Heart right ventricle (tissue), 16 donors: ENCODE measurements around the gene NFIB. TPM values are rescaled to one million over a fixed set of nuclear protein-coding genes. Genes with fewer than 3 reads are reported as not detected.
A peak's percentile ranks its signal among the peaks of the same experiment; 100 is the strongest.

Experiments
- ATAC-seq, 8 donors: fragments of 200-7000 bp; cut with Tn5 transposase; one replicate each; pipeline ENCODE4 v1.9.1; 2020; ENCODE audit warnings: mild to moderate bottlenecking in 8 of 8, moderate library complexity in 8 of 8, moderate number of reproducible peaks in 1 of 8
- DNase-seq, 2 donors: peaks; one replicate each; pipeline ENCODE4 v3.0.0-alpha.2; 2020
- H3K27ac ChIP-seq, 10 donors: fragments of 200-600 bp; sonication (generic) in 2 of 10; one replicate each; pipeline versions ENCODE4 v1.5.0 to v1.8.0; 2020 to 2022; ENCODE audit warnings: mild to moderate bottlenecking in 3 of 10
- H3K27me3 ChIP-seq, 7 donors: fragments of 200-600 bp; one replicate each; pipeline ENCODE4 v1.8.0; 2021 to 2022; ENCODE audit warnings: mild to moderate bottlenecking in 2 of 7
- H3K36me3 ChIP-seq, 9 donors: fragments of 200-600 bp; sonication (generic) in 1 of 9; one replicate each; pipeline versions ENCODE4 v1.5.0 to v1.8.0; 2020 to 2022; ENCODE audit warnings: mild to moderate bottlenecking in 2 of 9
- H3K4me1 ChIP-seq, 9 donors: fragments of 200-600 bp; sonication (generic) in 1 of 9; one replicate each; pipeline versions ENCODE4 v1.5.0 to v1.8.0; 2020 to 2022; ENCODE audit warnings: mild to moderate bottlenecking in 4 of 9
- H3K4me3 ChIP-seq, 10 donors: fragments of 200-600 bp; sonication (generic) in 2 of 10; one replicate each; pipeline versions ENCODE4 v1.5.0 to v1.8.0; 2020 to 2022; ENCODE audit warnings: mild to moderate bottlenecking in 7 of 10, moderate library complexity in 2 of 10
- H3K9me3 ChIP-seq, 11 donors: fragments of 200-600 bp in 10 of 11; sonication (generic) in 2 of 11; one replicate each; pipeline versions ENCODE4 v1.5.0 to v1.8.0; 2013 to 2022; ENCODE audit warnings: mild to moderate bottlenecking in 2 of 11, control low read depth in 1 of 11, moderate library complexity in 1 of 11
- CTCF ChIP-seq, 9 donors: fragments of 200-600 bp; sonication (generic) in 2 of 9; IDR thresholded peaks; one replicate each; pipeline versions ENCODE4 v1.5.0 to v1.8.0; 2021 to 2022; ENCODE audit warnings: antibody characterized with exemption in 9 of 9, mild to moderate bottlenecking in 5 of 9, moderate library complexity in 1 of 9
- WGBS, 2 donors: extraction: QIAGEN DNeasy Blood & Tissue Kit; methylation state at CpG; one replicate each; pipeline ENCODE4 v1.1.7; 2013; ENCODE audit warnings: inconsistent platforms in 1 of 2; 5-methylcytosine and 5-hydroxymethylcytosine counted together
- intact Hi-C, 10 donors: fragments of 100-400 bp; cut with DNase I; formaldehyde crosslinking; loops; one replicate each; pipeline versions ENCODE4 v1.11.1 to v1.14.2; 2022
- polyA plus RNA-seq, 2 donors: library from polyadenylated mRNA; stranded (reverse); fragments of 200-250 nt; gene quantifications; one replicate each; pipeline ENCODE4 v1.2.3, GENCODE V29; 2013
- total RNA-seq, 10 donors: library from RNA; stranded (reverse); fragmentation: NEBNext Ultra II Directional in 3 of 10; extraction: Animal tissue kit (Norgen Biotek cat#: 25700) in 3 of 10; gene quantifications; one replicate each; pipeline versions ENCODE4 v1.2.1 to v1.2.4, GENCODE V29; 2021 to 2023
- donor health status: Arrhythmogenic right ventricular cardiomyopathy.
- donor health status: ischemic (EF 13 %, LVEDD 7.1; RV severe dilation, severe dysfunction).
- donor health status: healthy with polysubstance abuse.
- donor health status: DM: no; HTN: yes; CAD: no.
- donor health status: DM: no; HTN: no; CAD: no.
- donor health status: ischemic (EF 25% LVEDD 6.9; RV normal size, moderate dysfunction).
- donor health status: ischemic (EF 25% LVEDD 5.7; RV mildly dilated, moderate dysfunction).
- donor health status: healthy.
- donor health status: DM: yes; HTN: yes; CAD: no.
- donor health status: Ischemic cardiomyopathy.
- donor health status: ischemic (EF 35%, LVEDD 5.7; RV mildly dilated, moderate dysfunction).
- donor health status: nonischemic (EF 11% LVEDD 7.7; RV severe dilation, severe dysfunction).
- donor health status: DM: yes; HTN: yes; CAD: no.
- donor health status: PGD.
- donor health status: ischemic (EF 29% LVEDD 5.4; RV normal size, mild dysfunction).
- donor health status: nonischemic (EF 23%, LVEDD 6.1; RV moderate dilation, normal function).

The NFIB gene
- total and polyA plus RNA-seq, 12 donors, result 16.7 to 145 (median 124) TPM

GRCh38 chr9:14131356-14132088 lies 182.4 kb downstream of the NFIB start:
- H3K4me1 ChIP-seq, result peaks cover 5 to 29% (median 13%) of the 10 kb centered on the region in 9 donors
- H3K27me3 ChIP-seq, result no peaks in the 10 kb centered on the region
- no peak overlapping the region for H3K27ac ChIP-seq
- WGBS, 2 donors, result 86 to 92% methylated on average over 11 of the region's 11 CpGs
- H3K9me3 ChIP-seq, result no peaks in the 10 kb centered on the region
- DNase-seq, result no peak
- H3K4me3 ChIP-seq, result no peak overlapping the region
- peaks cover 0 to 67% (median 0%) of the 10 kb centered on the region in 9 donors for H3K36me3 ChIP-seq
- no peak for ATAC-seq
- intact Hi-C loops, result loop anchor here in 1 of 10 donors (10.0 kb wide), 1 partner anchor 63 kb away; no protein-coding TSS in a partner anchor
- no peak for TF ChIP-seq CTCF (IDR thresholded peaks at IDR 0.05)

GRCh38 chr9:14127656-14128055 lies 186.3 kb downstream of the NFIB start:
- H3K27me3 ChIP-seq, result no peaks in the 10 kb centered on the region
- intact Hi-C loops, result loop anchor here in 1 of 10 donors (10.0 kb wide), 1 partner anchor 873 kb away; no protein-coding TSS in a partner anchor
- no peak overlapping the region for H3K4me3 ChIP-seq
- no peaks in the 10 kb centered on the region for H3K9me3 ChIP-seq
- 92 to 100% methylated on average over 1 of the region's 1 CpG for WGBS, 2 donors
- no peak for DNase-seq
- peaks cover 0 to 13% (median 0%) of the 10 kb centered on the region in 9 donors for H3K4me1 ChIP-seq
- H3K36me3 ChIP-seq, result peaks cover 0 to 90% (median 11%) of the 10 kb centered on the region in 9 donors
- no peak for ATAC-seq
- no peak for TF ChIP-seq CTCF (IDR thresholded peaks at IDR 0.05)
- no peak overlapping the region for H3K27ac ChIP-seq

GRCh38 chr9:14119694-14120514 lies 194.0 kb downstream of the NFIB start:
- peaks cover 0 to 5% (median 0%) of the 10 kb centered on the region in 9 donors for H3K4me1 ChIP-seq
- H3K36me3 ChIP-seq, result peaks cover 0 to 93% (median 48%) of the 10 kb centered on the region in 9 donors
- no peak overlapping the region for H3K4me3 ChIP-seq
- H3K9me3 ChIP-seq, result no peaks in the 10 kb centered on the region
- peak overlapping the region in 1 of 10 donors; percentile 32 for H3K27ac ChIP-seq
- intact Hi-C loops, result loop anchor here in 3 of 10 donors (10.0 kb wide), 3 partner anchors 195 to 865 kb away; partner anchors contain the start of gene NFIB (in 1 of the 3)
- ATAC-seq (no peak), DNase-seq (no peak)
- TF ChIP-seq CTCF (IDR thresholded peaks at IDR 0.05), result no peak
- no peaks in the 10 kb centered on the region for H3K27me3 ChIP-seq
- WGBS, 2 donors, result 81 to 86% methylated on average over 2 of the region's 2 CpGs

- intact Hi-C loops, result loop anchor here in 2 of 10 donors (10.0 kb wide), 2 partner anchors 203 to 687 kb away; partner anchors contain the start of gene NFIB (in 1 of the 2)
- H3K4me1 ChIP-seq, result peaks cover 0 to 36% (median 10%) of the 10 kb centered on the region in 9 donors
- no peak for ATAC-seq
- no peak for DNase-seq
- H3K27ac ChIP-seq, result no peak overlapping the region
- peaks cover 0 to 96% (median 60%) of the 10 kb centered on the region in 9 donors for H3K36me3 ChIP-seq
- H3K4me3 ChIP-seq, result no peak overlapping the region
- TF ChIP-seq CTCF (IDR thresholded peaks at IDR 0.05), result no peak
- WGBS, 2 donors, result 95 to 96% methylated on average over 6 of the region's 6 CpGs
- no peaks in the 10 kb centered on the region for H3K27me3 ChIP-seq
- no peaks in the 10 kb centered on the region for H3K9me3 ChIP-seq
Measured at GRCh38 chr9:14112226-14112625, 201.7 kb downstream of the NFIB start.
